GM12878 (cell line): ENCODE results near the gene WWC2. TPM values are rescaled to one million over a fixed set of nuclear protein-coding genes. Genes with fewer than 3 reads are reported as not detected.

Experiments used
- ATAC-seq: fragments of 200-7000 bp; cut with Tn5 transposase; 3 replicates; pipeline ENCODE4 v1.9.1; 2020; ENCODE audit warnings: mild to moderate bottlenecking, moderate library complexity
- BruUV-seq: library from RNA; stranded (reverse); fragments of 400-500 nt; replicated peaks from 2 replicates; lab custom pipeline; 2021; lab: Mats Ljungman, UMichigan
- CTCF ChIA-PET: fragments of 300-600 bp; sonication (Branson Sonifier 250); formaldehyde crosslinking; extraction: SDS; loops from one replicate; lab custom pipeline; 2021; ENCODE audit warnings: inconsistent platforms; lab: Yijun Ruan, JAX
- POLR2A ChIA-PET: fragments of 350-600 bp; formaldehyde crosslinking; extraction: SDS; loops from one replicate; lab custom pipeline; 2021; ENCODE audit warnings: inconsistent platforms; lab: Charles Lee
- RAD21 ChIA-PET: fragments of 300-600 bp; sonication (Branson Sonifier 250); formaldehyde crosslinking; loops from one replicate; lab custom pipeline; 2023; ENCODE audit warnings: antibody characterized with exemption; ENCODE audit not compliant: unreplicated experiment; lab: Charles Lee
- SMC1A ChIA-PET: fragments of 300-600 bp; sonication (Branson Sonifier 250); formaldehyde crosslinking; loops from one replicate; lab custom pipeline; 2023; ENCODE audit not compliant: unreplicated experiment, uncharacterized antibody; lab: Charles Lee
- DNase-seq: peaks from one replicate; pipeline ENCODE4 v3.0.0-alpha.2; 2011; ENCODE audit warnings: low read depth, low spot score
- FAIRE-seq: peaks from 3 replicates; lab custom pipeline; 2011; peaks lifted over from hg19 to GRCh38; lab: Jason Lieb, UNC
- H2AFZ ChIP-seq: 2 replicates; pipeline ENCODE4 v1.6.0; 2011; ENCODE audit warnings: low read depth, low read length, control low read depth; ENCODE audit not compliant: control insufficient read depth
- H3K27ac ChIP-seq: 2 replicates; pipeline ENCODE4 v1.5.1; 2011; ENCODE audit warnings: control low read depth; ENCODE audit not compliant: control insufficient read depth, insufficient read depth
- H3K27me3 ChIP-seq, 2 experiments: replicated peaks in 1 of 2; 2 replicates each; pipeline versions ENCODE4 v1.6.0 to v1.6.1; 2011; ENCODE audit warnings: low read length in 1 of 2; ENCODE audit not compliant: control insufficient read depth in 2 of 2, insufficient read depth in 2 of 2
- H3K36me3 ChIP-seq, 2 experiments: 2 replicates each; pipeline ENCODE4 v1.5.1; 2011; ENCODE audit warnings: low read length in 1 of 2; ENCODE audit not compliant: control insufficient read depth in 2 of 2, insufficient read depth in 2 of 2
- H3K4me1 ChIP-seq: 2 replicates; pipeline ENCODE4 v1.6.1; 2011; ENCODE audit warnings: mild to moderate bottlenecking, low read length, moderate library complexity, mixed read lengths; ENCODE audit not compliant: control insufficient read depth, insufficient read depth
- H3K4me2 ChIP-seq: 2 replicates; pipeline ENCODE4 v1.6.0; 2011; ENCODE audit warnings: control low read depth; ENCODE audit not compliant: control insufficient read depth, insufficient read depth
- H3K4me3 ChIP-seq: fragments of 200-600 bp; sonication (generic); 2 replicates; pipeline ENCODE4 v1.5.1; 2016
- H3K79me2 ChIP-seq: 2 replicates; pipeline ENCODE4 v1.6.0; 2011; ENCODE audit warnings: low read length; ENCODE audit not compliant: control insufficient read depth, insufficient read depth
- H3K9ac ChIP-seq: 2 replicates; pipeline ENCODE4 v1.8.0; 2011; ENCODE audit warnings: low read length, control low read depth, mixed read lengths; ENCODE audit not compliant: control insufficient read depth, insufficient read depth
- H3K9me3 ChIP-seq: replicated peaks from 3 replicates; pipeline ENCODE4 v1.5.1; 2011; ENCODE audit warnings: mild to moderate bottlenecking, low read length; ENCODE audit not compliant: control insufficient read depth, insufficient read depth
- H4K20me1 ChIP-seq: 2 replicates; pipeline ENCODE4 v1.6.0; 2011; ENCODE audit not compliant: control insufficient read depth, insufficient read depth
- CBX5 ChIP-seq: sonication (generic); IDR thresholded peaks from 2 replicates; pipeline ENCODE4 v1.6.1; 2016; ENCODE audit warnings: low read depth, moderate library complexity, mild to moderate bottlenecking, inconsistent platforms
- EED ChIP-seq: sonication (generic); IDR thresholded peaks from 2 replicates; pipeline ENCODE4 v1.6.1; 2016; ENCODE audit warnings: antibody characterized with exemption, low read depth
- FOS ChIP-seq: IDR thresholded peaks from 3 replicates; pipeline ENCODE4 v1.6.1; 2011; ENCODE audit warnings: borderline replicate concordance; ENCODE audit not compliant: insufficient read length; ENCODE audit errors: extremely low read depth
- GABPA ChIP-seq: IDR thresholded peaks from 2 replicates; pipeline ENCODE4 v1.6.1; 2014; ENCODE audit warnings: antibody characterized with exemption, low read depth, mild to moderate bottlenecking, inconsistent platforms
- MEF2B ChIP-seq: fragments of 450-650 bp; IDR thresholded peaks from 2 replicates; pipeline ENCODE4 v1.6.1; 2018; ENCODE audit warnings: mild to moderate bottlenecking, moderate library complexity; ENCODE audit not compliant: partially characterized antibody, poor library complexity, severe bottlenecking
- MYC ChIP-seq: IDR thresholded peaks from 2 replicates; pipeline ENCODE4 v1.6.1; 2011; ENCODE audit warnings: mild to moderate bottlenecking, low read length, moderate library complexity, inconsistent platforms; ENCODE audit not compliant: insufficient read depth, insufficient replicate concordance, insufficient read length, severe bottlenecking
- SMAD5 ChIP-seq: IDR thresholded peaks from 2 replicates; pipeline ENCODE4 v1.6.1; 2016; ENCODE audit warnings: antibody characterized with exemption, low read depth
- SRF ChIP-seq, 2 experiments: IDR thresholded peaks; 2 replicates each; pipeline ENCODE4 v1.6.1; 2011; ENCODE audit warnings: low read depth in 2 of 2, low read length in 2 of 2, mild to moderate bottlenecking in 1 of 2, moderate library complexity in 1 of 2
- TAF1 ChIP-seq: IDR thresholded peaks from 2 replicates; pipeline ENCODE4 v1.6.1; 2011; ENCODE audit warnings: mild to moderate bottlenecking, low read depth, low read length, borderline replicate concordance
- WRNIP1 ChIP-seq: IDR thresholded peaks from 2 replicates; pipeline ENCODE4 v1.6.1; 2011; ENCODE audit warnings: low read depth, low read length, improper control_type of control experiment, borderline replicate concordance
- YBX1 ChIP-seq: fragments of 450-650 bp; IDR thresholded peaks from 2 replicates; pipeline ENCODE4 v1.6.1; 2016; ENCODE audit warnings: antibody characterized with exemption
- WGBS: methylation state at CpG from one replicate; pipeline ENCODE4 v1.1.6; 2016; ENCODE audit warnings: low lambda C conversion rate; ENCODE audit not compliant: insufficient replicate concordance, insufficient coverage; ENCODE audit errors: missing lambda C conversion rate; 5-methylcytosine and 5-hydroxymethylcytosine counted together
- in situ Hi-C: fragments of 300-500 bp; cut with MboI; formaldehyde crosslinking; loops from 9 replicates; pipeline ENCODE4 v1.14.3; 2018; ENCODE audit warnings: mixed read lengths
- intact Hi-C: fragments of 100-400 bp; cut with micrococcal nuclease; formaldehyde crosslinking; loops from one replicate; pipeline ENCODE4 v1.14.2; 2022; ENCODE audit not compliant: unreplicated experiment
- polyA plus RNA-seq, 11 experiments: library from polyadenylated mRNA; depleted of rRNA in 4 of 11; unstranded in 6 of 11; stranded (reverse) in 5 of 11; fragments of >200 nt; fragmentation: Nextera tagmentation in 4 of 11; fragmentation: Illumina TruSeq in 1 of 11; extraction: Ambion mirVana in 4 of 11; extraction: Trizol in 1 of 11; gene quantifications; 1 replicate in 1 of 11; 2 replicates in 10 of 11; pipeline versions ENCODE4 v1.2.1 to v1.2.3, GENCODE V29; 2011 to 2016; ENCODE audit warnings: inconsistent platforms in 2 of 11, missing spikeins in 2 of 11, low read depth in 1 of 11
- total RNA-seq, 4 experiments: library from RNA; depleted of rRNA in 3 of 4; stranded (reverse); fragments of >200 nt in 3 of 4; fragmentation: Illumina TruSeq in 1 of 4; extraction: Trizol in 1 of 4; gene quantifications; 2 replicates each; pipeline versions ENCODE4 v1.2.1 to v1.2.3, GENCODE V29; 2013 to 2021
- TF ChIP-seq, protein P1 (sequence below): fragments of 450-650 bp; IDR thresholded peaks from 2 replicates; pipeline ENCODE4 v1.6.1; 2014; ENCODE audit warnings: mild to moderate bottlenecking
- TF ChIP-seq, protein P2 (sequence below): fragments of 450-650 bp; formaldehyde crosslinking; IDR thresholded peaks from 2 replicates; pipeline ENCODE4 v1.4.0; 2022; ENCODE audit warnings: mild to moderate bottlenecking, moderate library complexity
- TF ChIP-seq, protein P3 (sequence below): fragments of 450-650 bp; IDR thresholded peaks from 2 replicates; pipeline ENCODE4 v1.6.1; 2017; ENCODE audit warnings: mild to moderate bottlenecking, low read depth, inconsistent platforms; ENCODE audit not compliant: poor library complexity, severe bottlenecking

The WWC2 gene
- total and polyA plus RNA-seq, 10 of the 15 experiments (the other 5 are each of a cell fraction or from before 2014, with no cell fraction given): 0.02 to 0.72 (median 0.06) TPM; not detected in 3

GRCh38 chr4:183190900-183191527 is 92.0 kb downstream of the WWC2 start (continued):
- TF ChIP-seq, protein P1, sequence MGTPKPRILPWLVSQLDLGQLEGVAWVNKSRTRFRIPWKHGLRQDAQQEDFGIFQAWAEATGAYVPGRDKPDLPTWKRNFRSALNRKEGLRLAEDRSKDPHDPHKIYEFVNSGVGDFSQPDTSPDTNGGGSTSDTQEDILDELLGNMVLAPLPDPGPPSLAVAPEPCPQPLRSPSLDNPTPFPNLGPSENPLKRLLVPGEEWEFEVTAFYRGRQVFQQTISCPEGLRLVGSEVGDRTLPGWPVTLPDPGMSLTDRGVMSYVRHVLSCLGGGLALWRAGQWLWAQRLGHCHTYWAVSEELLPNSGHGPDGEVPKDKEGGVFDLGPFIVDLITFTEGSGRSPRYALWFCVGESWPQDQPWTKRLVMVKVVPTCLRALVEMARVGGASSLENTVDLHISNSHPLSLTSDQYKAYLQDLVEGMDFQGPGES: no peak
- no peak for TF ChIP-seq GABPA
- TF ChIP-seq CBX5: no peak
- no peak for TF ChIP-seq MYC
- TF ChIP-seq MEF2B: no peak
- TF ChIP-seq WRNIP1: no peak

DNA sequence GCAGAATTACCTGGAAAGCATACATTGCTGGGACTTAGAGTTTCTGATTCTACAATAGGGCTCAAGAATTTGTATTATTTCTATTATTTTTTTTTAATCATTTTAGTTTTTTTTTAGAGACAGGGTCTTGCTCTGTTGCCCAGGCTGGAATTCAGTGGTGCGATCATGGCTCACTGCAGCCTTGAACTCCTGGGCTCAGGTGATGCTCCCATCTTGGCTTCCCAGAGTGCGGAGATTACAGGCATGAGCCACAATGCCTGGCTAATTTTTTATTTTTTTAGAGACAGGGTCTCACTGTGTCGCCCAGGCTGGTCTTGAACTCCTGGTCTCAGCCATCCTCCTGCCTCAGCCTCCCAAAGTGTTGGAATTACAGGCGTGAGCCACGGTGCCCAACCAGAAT is 92.6 kb downstream of the WWC2 start:
- Histone ChIP-seq H3K9me3 (no peaks in the 10 kb centered on the region), H3K79me2 (no peaks in the 10 kb centered on the region), H3K9ac (no peak overlapping the region), H4K20me1 (no peaks in the 10 kb centered on the region), H3K36me3 (no peaks in the 10 kb centered on the region), H2AFZ (no peak overlapping the region), H3K4me3 (no peak overlapping the region), H3K4me2 (no peak overlapping the region), H3K27ac (no peak overlapping the region), H3K27me3 (no peaks in the 10 kb centered on the region; a peak in 2 of 4 replicates), H3K4me1 (no peaks in the 10 kb centered on the region)
- ChIA-PET SMC1A (interaction anchor here (0.6 kb wide), 1 partner anchor 1850 kb away, joined by 4 read pairs; no protein-coding TSS in a partner anchor), RAD21 (no interaction called here), CTCF (interaction anchor here (0.6 kb wide), 1 partner anchor 15 kb away, joined by 3 read pairs; no protein-coding TSS in a partner anchor), POLR2A (no interaction called here)
- no TSS peak for BruUV-seq
- DNase-seq (no peak), FAIRE-seq (no peak), ATAC-seq (no peak)
- WGBS: 17% methylated on average over 5 of the region's 5 CpGs
- intact Hi-C loops (no loop called here), in situ Hi-C loops (no loop called here)
- TF ChIP-seq TAF1 (no peak), FOS (no peak), EED (no peak), YBX1 (no peak), SRF (IDR thresholded peaks at IDR 0.05; ENCODE audit: low read depth in 2 of 2, low read length in 2 of 2) (no peak), SMAD5 (no peak)
- TF ChIP-seq, protein P2, sequence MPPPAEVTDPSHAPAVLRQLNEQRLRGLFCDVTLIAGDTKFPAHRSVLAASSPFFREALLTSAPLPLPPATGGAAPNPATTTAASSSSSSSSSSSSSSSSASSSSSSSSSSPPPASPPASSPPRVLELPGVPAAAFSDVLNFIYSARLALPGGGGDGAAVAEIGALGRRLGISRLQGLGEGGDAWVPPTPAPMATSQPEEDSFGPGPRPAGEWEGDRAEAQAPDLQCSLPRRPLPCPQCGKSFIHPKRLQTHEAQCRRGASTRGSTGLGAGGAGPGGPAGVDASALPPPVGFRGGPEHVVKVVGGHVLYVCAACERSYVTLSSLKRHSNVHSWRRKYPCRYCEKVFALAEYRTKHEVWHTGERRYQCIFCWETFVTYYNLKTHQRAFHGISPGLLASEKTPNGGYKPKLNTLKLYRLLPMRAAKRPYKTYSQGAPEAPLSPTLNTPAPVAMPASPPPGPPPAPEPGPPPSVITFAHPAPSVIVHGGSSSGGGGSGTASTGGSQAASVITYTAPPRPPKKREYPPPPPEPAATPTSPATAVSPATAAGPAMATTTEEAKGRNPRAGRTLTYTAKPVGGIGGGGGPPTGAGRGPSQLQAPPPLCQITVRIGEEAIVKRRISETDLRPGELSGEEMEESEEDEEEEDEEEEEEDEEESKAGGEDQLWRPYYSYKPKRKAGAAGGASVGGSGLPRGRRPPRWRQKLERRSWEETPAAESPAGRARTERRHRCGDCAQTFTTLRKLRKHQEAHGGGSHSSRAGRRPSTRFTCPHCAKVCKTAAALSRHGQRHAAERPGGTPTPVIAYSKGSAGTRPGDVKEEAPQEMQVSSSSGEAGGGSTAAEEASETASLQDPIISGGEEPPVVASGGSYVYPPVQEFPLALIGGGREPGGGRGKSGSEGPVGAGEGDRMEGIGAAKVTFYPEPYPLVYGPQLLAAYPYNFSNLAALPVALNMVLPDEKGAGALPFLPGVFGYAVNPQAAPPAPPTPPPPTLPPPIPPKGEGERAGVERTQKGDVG (CRISPR knock-in tag): no peak
- TF ChIP-seq, protein P3, sequence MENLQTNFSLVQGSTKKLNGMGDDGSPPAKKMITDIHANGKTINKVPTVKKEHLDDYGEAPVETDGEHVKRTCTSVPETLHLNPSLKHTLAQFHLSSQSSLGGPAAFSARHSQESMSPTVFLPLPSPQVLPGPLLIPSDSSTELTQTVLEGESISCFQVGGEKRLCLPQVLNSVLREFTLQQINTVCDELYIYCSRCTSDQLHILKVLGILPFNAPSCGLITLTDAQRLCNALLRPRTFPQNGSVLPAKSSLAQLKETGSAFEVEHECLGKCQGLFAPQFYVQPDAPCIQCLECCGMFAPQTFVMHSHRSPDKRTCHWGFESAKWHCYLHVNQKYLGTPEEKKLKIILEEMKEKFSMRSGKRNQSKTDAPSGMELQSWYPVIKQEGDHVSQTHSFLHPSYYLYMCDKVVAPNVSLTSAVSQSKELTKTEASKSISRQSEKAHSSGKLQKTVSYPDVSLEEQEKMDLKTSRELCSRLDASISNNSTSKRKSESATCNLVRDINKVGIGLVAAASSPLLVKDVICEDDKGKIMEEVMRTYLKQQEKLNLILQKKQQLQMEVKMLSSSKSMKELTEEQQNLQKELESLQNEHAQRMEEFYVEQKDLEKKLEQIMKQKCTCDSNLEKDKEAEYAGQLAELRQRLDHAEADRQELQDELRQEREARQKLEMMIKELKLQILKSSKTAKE: no peak
